C4-2B (cell line): ENCODE data around the gene AHCYL2.

Experiments used
- ZFX ChIP-seq: fragments of 450-650 bp; IDR thresholded peaks from 2 replicates; pipeline ENCODE4 v1.6.1; 2017
- TF ChIP-seq, protein P1 (sequence below): fragments of 450-650 bp; conservative IDR thresholded peaks from 2 replicates; pipeline ENCODE4 v1.5.1; 2017; ENCODE audit warnings: mild to moderate bottlenecking

DNA sequence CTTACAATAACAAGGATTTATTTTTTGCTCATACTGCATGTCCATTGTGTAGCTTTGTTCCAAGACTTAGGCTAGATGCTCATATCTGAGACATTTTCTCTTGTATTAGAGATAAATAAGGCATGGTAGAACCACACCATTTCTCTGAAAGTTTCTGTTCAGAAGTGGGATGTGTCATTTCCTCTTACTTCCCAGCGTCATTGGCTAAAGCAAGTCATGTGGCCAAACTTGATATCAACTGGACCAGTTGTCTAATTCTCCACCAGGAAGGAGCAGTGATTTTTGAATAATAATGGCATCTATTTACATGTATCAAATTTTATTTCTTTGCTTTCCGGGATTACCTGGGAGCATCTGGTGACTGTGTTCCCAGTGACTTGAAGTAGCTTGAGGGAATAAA, 38.3 kb downstream of the AHCYL2 start:
- TF ChIP-seq, protein P1, sequence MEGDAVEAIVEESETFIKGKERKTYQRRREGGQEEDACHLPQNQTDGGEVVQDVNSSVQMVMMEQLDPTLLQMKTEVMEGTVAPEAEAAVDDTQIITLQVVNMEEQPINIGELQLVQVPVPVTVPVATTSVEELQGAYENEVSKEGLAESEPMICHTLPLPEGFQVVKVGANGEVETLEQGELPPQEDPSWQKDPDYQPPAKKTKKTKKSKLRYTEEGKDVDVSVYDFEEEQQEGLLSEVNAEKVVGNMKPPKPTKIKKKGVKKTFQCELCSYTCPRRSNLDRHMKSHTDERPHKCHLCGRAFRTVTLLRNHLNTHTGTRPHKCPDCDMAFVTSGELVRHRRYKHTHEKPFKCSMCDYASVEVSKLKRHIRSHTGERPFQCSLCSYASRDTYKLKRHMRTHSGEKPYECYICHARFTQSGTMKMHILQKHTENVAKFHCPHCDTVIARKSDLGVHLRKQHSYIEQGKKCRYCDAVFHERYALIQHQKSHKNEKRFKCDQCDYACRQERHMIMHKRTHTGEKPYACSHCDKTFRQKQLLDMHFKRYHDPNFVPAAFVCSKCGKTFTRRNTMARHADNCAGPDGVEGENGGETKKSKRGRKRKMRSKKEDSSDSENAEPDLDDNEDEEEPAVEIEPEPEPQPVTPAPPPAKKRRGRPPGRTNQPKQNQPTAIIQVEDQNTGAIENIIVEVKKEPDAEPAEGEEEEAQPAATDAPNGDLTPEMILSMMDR, result no peak
- no peak for TF ChIP-seq ZFX
